Keratinocyte (primary cell): ENCODE results near the gene KCTD8.

Experiments
- EZH2 ChIP-seq: IDR thresholded peaks from one replicate; pipeline ENCODE4 v1.6.1; 2012; ENCODE audit warnings: inconsistent platforms, mild to moderate bottlenecking, low read length, moderate library complexity
- TF ChIP-seq, protein P1 (sequence below), 3 experiments: IDR thresholded peaks in 1 of 3; conservative IDR thresholded peaks in 1 of 3; optimal IDR thresholded peaks in 1 of 3; 2 replicates in 2 of 3; 3 replicates in 1 of 3; pipeline versions ENCODE3 to v1.5.1; 2011; ENCODE audit warnings: low read length in 3 of 3, mild to moderate bottlenecking in 3 of 3, moderate library complexity in 2 of 3, control low read depth in 1 of 3, inconsistent platforms in 1 of 3; ENCODE audit not compliant: insufficient read depth in 2 of 3; ENCODE audit errors: extremely low read depth in 1 of 3

DNA sequence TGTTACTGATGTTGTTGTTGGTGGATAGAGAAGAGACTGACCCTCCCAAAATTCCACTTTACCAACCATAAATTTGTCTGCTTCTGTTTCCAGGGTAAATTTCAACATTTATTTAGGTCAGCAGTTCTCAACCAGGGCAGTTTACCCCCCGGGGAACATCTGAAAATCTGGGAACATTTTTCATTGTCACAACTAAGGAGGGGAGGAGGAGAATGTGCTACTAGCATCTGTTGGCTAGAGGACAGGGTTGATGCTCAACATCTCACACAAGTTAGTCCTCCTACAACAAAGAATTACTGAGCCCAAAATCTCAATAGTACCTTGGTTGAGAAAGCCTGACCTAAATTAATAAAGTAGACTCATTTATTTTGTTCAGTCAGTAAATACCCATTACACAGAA lies 25.7 kb downstream of the KCTD8 start:
- TF ChIP-seq, protein P1, sequence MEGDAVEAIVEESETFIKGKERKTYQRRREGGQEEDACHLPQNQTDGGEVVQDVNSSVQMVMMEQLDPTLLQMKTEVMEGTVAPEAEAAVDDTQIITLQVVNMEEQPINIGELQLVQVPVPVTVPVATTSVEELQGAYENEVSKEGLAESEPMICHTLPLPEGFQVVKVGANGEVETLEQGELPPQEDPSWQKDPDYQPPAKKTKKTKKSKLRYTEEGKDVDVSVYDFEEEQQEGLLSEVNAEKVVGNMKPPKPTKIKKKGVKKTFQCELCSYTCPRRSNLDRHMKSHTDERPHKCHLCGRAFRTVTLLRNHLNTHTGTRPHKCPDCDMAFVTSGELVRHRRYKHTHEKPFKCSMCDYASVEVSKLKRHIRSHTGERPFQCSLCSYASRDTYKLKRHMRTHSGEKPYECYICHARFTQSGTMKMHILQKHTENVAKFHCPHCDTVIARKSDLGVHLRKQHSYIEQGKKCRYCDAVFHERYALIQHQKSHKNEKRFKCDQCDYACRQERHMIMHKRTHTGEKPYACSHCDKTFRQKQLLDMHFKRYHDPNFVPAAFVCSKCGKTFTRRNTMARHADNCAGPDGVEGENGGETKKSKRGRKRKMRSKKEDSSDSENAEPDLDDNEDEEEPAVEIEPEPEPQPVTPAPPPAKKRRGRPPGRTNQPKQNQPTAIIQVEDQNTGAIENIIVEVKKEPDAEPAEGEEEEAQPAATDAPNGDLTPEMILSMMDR (optimal IDR thresholded peaks at IDR 0.05 in 1 of 3, IDR thresholded peaks at IDR 0.05 in 1 of 3, conservative IDR thresholded peaks at IDR 0.05 in 1 of 3; ENCODE audit: extremely low read depth in 1 of 3, insufficient read depth in 2 of 3, low read length in 3 of 3) = no peak
- TF ChIP-seq EZH2 = no peak
